ENCODE measurements around the gene DUSP5. TPM values are rescaled to one million over a fixed set of nuclear protein-coding genes. Genes with fewer than 3 reads are reported as not detected.

The DUSP5 gene
- polyA plus RNA-seq, 3 donors = 2.0 to 65.3 (median 3.9) TPM

- peaks cover 18% of the 10 kb centered on the region for H3K4me1 Mint-ChIP-seq
- H3K36me3 Mint-ChIP-seq = no peaks in the 10 kb centered on the region
- H3K27ac ChIP-seq (ENCODE audit: low read depth in 1 of 2, low read length in 2 of 2) = no peak overlapping the region
- no peaks in the 10 kb centered on the region for H3K79me2 ChIP-seq (ENCODE audit: insufficient read depth, low read length)
- H3K9me3 ChIP-seq (replicated peaks in 1 of 2; ENCODE audit: control insufficient read depth in 1 of 2, insufficient read depth in 1 of 2, low read length in 2 of 2) = no peaks in the 10 kb centered on the region
- 23% methylated on average over 8 of the region's 12 CpGs for WGBS (ENCODE audit: insufficient coverage)
- H3K4me1 ChIP-seq (ENCODE audit: control insufficient read depth in 1 of 2, insufficient read depth in 2 of 2, low read length in 2 of 2) = peaks cover 11 to 12% of the 10 kb centered on the region in 2 donors
- H4K20me1 ChIP-seq (ENCODE audit: insufficient read depth, low read length) = no peaks in the 10 kb centered on the region
- intact Hi-C loops (cut with micrococcal nuclease) = loop anchor here (5.0 kb wide), 1 partner anchor 34 kb away; no protein-coding TSS in a partner anchor
- H3K4me2 ChIP-seq (replicated peaks; ENCODE audit: extremely low read depth, low read length, poor library complexity, severe bottlenecking) = no peak overlapping the region
- H3K27me3 Mint-ChIP-seq (ENCODE audit: low read depth in 3 of 3) = peaks cover 15 to 22% (median 19%) of the 10 kb centered on the region in 3 donors
- H3K4me3 ChIP-seq (replicated peaks in 1 of 3; ENCODE audit: low read depth in 2 of 3, low read length in 3 of 3) = no peak overlapping the region
- no peaks in the 10 kb centered on the region for H3K9me3 Mint-ChIP-seq
- TF ChIP-seq CTCF (IDR thresholded peaks at IDR 0.05) = peak; percentile 25
- no peak overlapping the region for H2AFZ ChIP-seq (ENCODE audit: insufficient read depth, low read depth, low read length, poor library complexity, severe bottlenecking)
- peak overlapping the region in 1 of 2 donors; percentile 55 for H3K4me3 Mint-ChIP-seq
- DNase-seq = peak; percentile 83 to 98 (median 87)
- no peaks in the 10 kb centered on the region for H3K27me3 ChIP-seq (ENCODE audit: control insufficient read depth in 2 of 2, insufficient read depth in 2 of 2, low read length in 2 of 2)
- no peaks in the 10 kb centered on the region for H3K36me3 ChIP-seq (replicated peaks in 1 of 2; ENCODE audit: control insufficient read depth in 1 of 2, insufficient read depth in 2 of 2, low read length in 2 of 2)
- H3K9ac ChIP-seq (ENCODE audit: insufficient read depth, low read length, poor library complexity, severe bottlenecking) = no peak overlapping the region
- H3K27ac Mint-ChIP-seq = peak overlapping the region in 6 of 7 donors; percentile 17 to 88 (median 80)
These were observed 38.5 kb downstream of the DUSP5 start for GRCh38 chr10:110535958-110536891.

GRCh38 chr10:110539091-110539490 is 41.4 kb downstream of the DUSP5 start:
- Histone ChIP-seq H3K27ac (ENCODE audit: low read depth in 1 of 2, low read length in 2 of 2) (no peak overlapping the region), H3K79me2 (ENCODE audit: insufficient read depth, low read length) (no peaks in the 10 kb centered on the region), H2AFZ (ENCODE audit: insufficient read depth, low read depth, low read length, poor library complexity, severe bottlenecking) (no peak overlapping the region), H3K4me1 (ENCODE audit: control insufficient read depth in 1 of 2, insufficient read depth in 2 of 2, low read length in 2 of 2) (peaks cover 11 to 12% of the 10 kb centered on the region in 2 donors), H3K4me2 (replicated peaks; ENCODE audit: extremely low read depth, low read length, poor library complexity, severe bottlenecking) (no peak overlapping the region), H3K9me3 (replicated peaks in 1 of 2; ENCODE audit: control insufficient read depth in 1 of 2, insufficient read depth in 1 of 2, low read length in 2 of 2) (no peaks in the 10 kb centered on the region), H3K36me3 (replicated peaks in 1 of 2; ENCODE audit: control insufficient read depth in 1 of 2, insufficient read depth in 2 of 2, low read length in 2 of 2) (no peaks in the 10 kb centered on the region), H3K9ac (ENCODE audit: insufficient read depth, low read length, poor library complexity, severe bottlenecking) (no peak overlapping the region), H3K27me3 (ENCODE audit: control insufficient read depth in 2 of 2, insufficient read depth in 2 of 2, low read length in 2 of 2) (no peaks in the 10 kb centered on the region), H3K4me3 (replicated peaks in 1 of 3; ENCODE audit: low read depth in 2 of 3, low read length in 3 of 3) (no peak overlapping the region), H4K20me1 (ENCODE audit: insufficient read depth, low read length) (no peaks in the 10 kb centered on the region)
- H3K4me3 Mint-ChIP-seq = no peak overlapping the region
- peaks cover 13 to 19% (median 15%) of the 10 kb centered on the region in 3 donors for H3K27me3 Mint-ChIP-seq (ENCODE audit: low read depth in 3 of 3)
- intact Hi-C loops (cut with micrococcal nuclease) = loop anchor here (5.0 kb wide), 1 partner anchor 37 kb away; no protein-coding TSS in a partner anchor
- DNase-seq = peak in 1 of 3 donors; percentile 15
- H3K36me3 Mint-ChIP-seq = no peaks in the 10 kb centered on the region
- TF ChIP-seq CTCF (IDR thresholded peaks at IDR 0.05) = no peak
- 68% methylated on average over 3 of the region's 4 CpGs for WGBS (ENCODE audit: insufficient coverage)
- no peak overlapping the region for H3K27ac Mint-ChIP-seq
- H3K9me3 Mint-ChIP-seq = no peaks in the 10 kb centered on the region
- peaks cover 18% of the 10 kb centered on the region for H3K4me1 Mint-ChIP-seq
